Kidney (tissue), 14 donors: ENCODE measurements around the gene LMNTD1. TPM values are rescaled to one million over a fixed set of nuclear protein-coding genes. Genes with fewer than 3 reads are reported as not detected.

Experiments used
- DNase-seq, 5 donors: peaks; one replicate each; pipeline ENCODE4 v3.0.0-alpha.2; 2013 to 2020
- FAIRE-seq: peaks from 2 replicates; lab custom pipeline; 2012; peaks lifted over from hg19 to GRCh38; lab: Jason Lieb, UNC
- H3K27ac ChIP-seq, 2 donors: one replicate each; pipeline ENCODE4 v1.7.0; 2013; ENCODE audit warnings: low read depth in 2 of 2, low read length in 2 of 2, inconsistent platforms in 1 of 2
- H3K27me3 ChIP-seq: one replicate; pipeline ENCODE4 v1.7.1; 2013; ENCODE audit warnings: low read length, inconsistent platforms; ENCODE audit not compliant: control insufficient read depth, insufficient read depth
- H3K36me3 ChIP-seq, 3 donors: one replicate each; pipeline versions ENCODE4 v1.7.0 to v1.7.1; 2013; ENCODE audit warnings: low read length in 3 of 3, control low read depth in 1 of 3, inconsistent platforms in 1 of 3; ENCODE audit not compliant: insufficient read depth in 3 of 3, control insufficient read depth in 2 of 3
- H3K4me1 ChIP-seq, 3 donors: one replicate each; pipeline versions ENCODE4 v1.7.0 to v1.7.1; 2013; ENCODE audit warnings: low read length in 3 of 3, inconsistent platforms in 1 of 3, low read depth in 1 of 3; ENCODE audit not compliant: control insufficient read depth in 2 of 3, insufficient read depth in 2 of 3
- H3K4me3 ChIP-seq, 3 donors: one replicate each; pipeline versions ENCODE4 v1.7.0 to v1.8.1; 2013; ENCODE audit warnings: low read length in 3 of 3, control low read depth in 1 of 3, inconsistent platforms in 1 of 3
- H3K9ac ChIP-seq, 3 donors: one replicate each; pipeline versions ENCODE4 v1.7.0 to v1.7.1; 2013; ENCODE audit warnings: low read length in 3 of 3, control low read depth in 1 of 3, inconsistent platforms in 1 of 3
- H3K9me3 ChIP-seq, 3 donors: one replicate each; pipeline versions ENCODE4 v1.7.0 to v1.7.1; 2013; ENCODE audit warnings: low read length in 3 of 3, control low read depth in 1 of 3, inconsistent platforms in 1 of 3; ENCODE audit not compliant: control insufficient read depth in 2 of 3, insufficient read depth in 1 of 3
- intact Hi-C: fragments of 100-400 bp; cut with DNase I; formaldehyde crosslinking; loops from one replicate; pipeline ENCODE4 v1.11.1; 2022
- polyA plus RNA-seq: library from polyadenylated mRNA; stranded (reverse); fragments of 350-450 nt; fragmentation: Illumina TruSeq; extraction: RNeasy Lipid Tissue Mini Kit (QIAGEN cat#74804); gene quantifications from one replicate; pipeline ENCODE4 v1.2.3, GENCODE V29; 2014; ENCODE audit warnings: low read depth, low replicate concordance; ENCODE audit not compliant: insufficient read depth
- total RNA-seq: library from RNA; stranded (reverse); fragmentation: NEBNext Ultra II Directional; extraction: Animal tissue kit (Norgen Biotek cat#: 25700); gene quantifications from one replicate; pipeline ENCODE4 v1.2.1, GENCODE V29; 2021
- TF ChIP-seq, protein P1 (sequence below): IDR thresholded peaks from 3 replicates; pipeline ENCODE4 v1.5.1; 2012; ENCODE audit warnings: mild to moderate bottlenecking, moderate library complexity, borderline replicate concordance; ENCODE audit not compliant: insufficient read depth; ENCODE audit errors: extremely low read depth
- donor health status: control.
- donor health status: control.
- donor health status: control.
- donor health status: control.
- donor health status: control.
- donor health status: DM: yes; HTN: yes; CAD: no.
- donor health status: Normal renal cell carcinoma (clear cell type).

Gene LMNTD1
- total and polyA plus RNA-seq, 2 donors from 2014 or later: not detected

DNA sequence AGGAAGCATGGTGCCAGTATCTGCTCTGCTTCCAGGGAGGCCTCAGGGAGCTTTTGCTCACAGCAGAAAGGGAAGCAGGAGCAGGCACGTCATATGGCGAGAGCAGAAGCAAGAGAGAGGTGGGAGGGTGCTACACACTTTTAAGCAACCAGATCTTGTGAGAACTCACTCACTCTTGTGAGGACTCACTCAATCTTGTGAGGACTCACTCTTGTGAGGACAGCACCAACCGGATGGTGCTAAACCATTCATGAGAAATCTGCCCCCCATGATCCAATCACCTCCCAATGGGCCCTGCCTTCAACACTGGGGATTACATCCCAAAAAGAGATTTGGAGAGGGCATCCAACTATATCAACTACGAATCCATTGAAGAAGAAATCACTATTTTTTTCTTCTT lies 34.3 kb upstream of the LMNTD1 start:
- Histone ChIP-seq H3K9me3 (no peaks in the 10 kb centered on the region), H3K9ac (no peak overlapping the region), H3K36me3 (no peaks in the 10 kb centered on the region), H3K27ac (no peak overlapping the region), H3K27me3 (no peaks in the 10 kb centered on the region), H3K4me1 (no peaks in the 10 kb centered on the region), H3K4me3 (no peak overlapping the region)
- no peak for DNase-seq
- intact Hi-C loops: no loop called here
- TF ChIP-seq, protein P1, sequence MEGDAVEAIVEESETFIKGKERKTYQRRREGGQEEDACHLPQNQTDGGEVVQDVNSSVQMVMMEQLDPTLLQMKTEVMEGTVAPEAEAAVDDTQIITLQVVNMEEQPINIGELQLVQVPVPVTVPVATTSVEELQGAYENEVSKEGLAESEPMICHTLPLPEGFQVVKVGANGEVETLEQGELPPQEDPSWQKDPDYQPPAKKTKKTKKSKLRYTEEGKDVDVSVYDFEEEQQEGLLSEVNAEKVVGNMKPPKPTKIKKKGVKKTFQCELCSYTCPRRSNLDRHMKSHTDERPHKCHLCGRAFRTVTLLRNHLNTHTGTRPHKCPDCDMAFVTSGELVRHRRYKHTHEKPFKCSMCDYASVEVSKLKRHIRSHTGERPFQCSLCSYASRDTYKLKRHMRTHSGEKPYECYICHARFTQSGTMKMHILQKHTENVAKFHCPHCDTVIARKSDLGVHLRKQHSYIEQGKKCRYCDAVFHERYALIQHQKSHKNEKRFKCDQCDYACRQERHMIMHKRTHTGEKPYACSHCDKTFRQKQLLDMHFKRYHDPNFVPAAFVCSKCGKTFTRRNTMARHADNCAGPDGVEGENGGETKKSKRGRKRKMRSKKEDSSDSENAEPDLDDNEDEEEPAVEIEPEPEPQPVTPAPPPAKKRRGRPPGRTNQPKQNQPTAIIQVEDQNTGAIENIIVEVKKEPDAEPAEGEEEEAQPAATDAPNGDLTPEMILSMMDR: no peak
- FAIRE-seq: no peak

DNA sequence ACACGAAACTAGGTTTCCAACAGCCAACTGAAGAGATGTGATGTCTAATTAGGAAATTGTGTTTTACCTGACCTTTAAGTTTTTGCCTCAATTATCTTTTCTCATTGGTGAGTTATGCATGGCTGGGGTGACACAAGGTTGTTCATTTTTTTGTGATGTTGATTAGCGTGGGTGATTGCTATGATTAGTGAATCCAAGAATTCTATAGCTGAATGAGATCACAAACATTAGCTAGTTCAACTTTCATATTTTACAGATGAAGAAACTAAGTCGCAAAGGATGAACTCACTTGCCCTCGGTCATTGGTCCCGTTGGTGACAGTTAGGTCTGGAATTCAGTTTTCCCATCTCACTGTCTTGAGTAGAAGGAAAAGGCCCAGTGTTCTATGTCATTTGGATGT lies 32.6 kb upstream of the LMNTD1 start:
- H3K9me3 ChIP-seq: no peaks in the 10 kb centered on the region
- intact Hi-C loops: no loop called here
- peak overlapping the region in 1 of 2 donors; percentile 3 for H3K27ac ChIP-seq
- TF ChIP-seq, protein P1: no peak
- no peak overlapping the region for H3K4me3 ChIP-seq
- H3K27me3 ChIP-seq: no peaks in the 10 kb centered on the region
- DNase-seq (no peak), FAIRE-seq (no peak)
- no peak overlapping the region for H3K9ac ChIP-seq
- H3K36me3 ChIP-seq: no peaks in the 10 kb centered on the region
- H3K4me1 ChIP-seq: no peaks in the 10 kb centered on the region

DNA sequence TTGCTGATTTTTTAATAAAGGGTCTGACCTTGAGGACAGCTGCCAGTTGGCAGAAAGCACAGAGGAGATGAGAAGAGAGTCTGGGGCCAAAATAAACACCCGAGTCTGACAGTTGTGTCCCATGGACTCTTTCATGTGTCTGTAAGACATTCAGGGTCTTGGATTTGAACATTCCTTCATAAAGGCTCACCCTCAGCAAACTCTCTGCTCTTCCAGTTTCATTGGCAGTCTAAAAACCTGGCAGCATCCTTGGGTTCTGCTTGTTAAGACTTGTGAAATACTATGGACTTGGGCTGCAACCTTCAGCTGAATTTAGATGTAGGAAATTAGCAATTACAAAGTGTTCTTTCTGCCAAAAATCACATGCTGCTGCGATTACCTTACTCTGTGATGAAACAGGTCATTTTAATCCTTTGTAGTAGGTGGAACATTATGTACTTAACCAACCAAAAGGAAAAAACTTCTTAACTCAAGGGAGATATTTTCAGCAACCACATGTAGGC lies 32.0 kb upstream of the LMNTD1 start:
- intact Hi-C loops: no loop called here
- H3K27ac ChIP-seq: no peak overlapping the region
- no peak for DNase-seq

More for the DNA sequence above, 32.0 kb upstream of the LMNTD1 start:
- Histone ChIP-seq H3K4me1 (no peaks in the 10 kb centered on the region), H3K36me3 (no peaks in the 10 kb centered on the region), H3K27me3 (no peaks in the 10 kb centered on the region), H3K9ac (no peak overlapping the region), H3K9me3 (no peaks in the 10 kb centered on the region), H3K4me3 (no peak overlapping the region)
- TF ChIP-seq, protein P1: no peak
- FAIRE-seq: peak; percentile 42
